DOHH2 (cell line): ENCODE measurements around the gene UNC5B.

Source experiments
- H3F3A ChIP-seq: fragments of 200-600 bp; sonication (generic), shearing (Covaris generic); 2 replicates; pipeline ENCODE4 v1.6.0; 2016; ENCODE audit warnings: antibody characterized with exemption, mild to moderate bottlenecking; ENCODE audit not compliant: control insufficient read depth, insufficient read depth
- H3K27ac ChIP-seq: fragments of 200-600 bp; sonication (generic); 2 replicates; pipeline ENCODE4 v1.5.1; 2014; ENCODE audit warnings: low read depth, mild to moderate bottlenecking, low read length, moderate library complexity
- H3K27me3 ChIP-seq: fragments of 200-600 bp; sonication (generic); 2 replicates; pipeline ENCODE4 v1.6.1; 2014; ENCODE audit warnings: mild to moderate bottlenecking, low read length, mixed read lengths; ENCODE audit not compliant: control insufficient read depth
- H3K36me3 ChIP-seq: fragments of 200-600 bp; sonication (generic); 2 replicates; pipeline ENCODE4 v1.6.1; 2014; ENCODE audit warnings: mild to moderate bottlenecking, low read length, moderate library complexity, mixed read lengths; ENCODE audit not compliant: control insufficient read depth
- H3K4me1 ChIP-seq: fragments of 200-600 bp; sonication (generic); 2 replicates; pipeline ENCODE4 v1.6.1; 2014; ENCODE audit warnings: mild to moderate bottlenecking, low read length, mixed read lengths; ENCODE audit not compliant: control insufficient read depth
- H3K4me2 ChIP-seq: fragments of 200-600 bp; sonication (generic); 2 replicates; pipeline ENCODE4 v1.6.0; 2014; ENCODE audit warnings: mild to moderate bottlenecking, low read length, moderate library complexity
- H3K4me3 ChIP-seq: fragments of 200-600 bp; sonication (generic); 2 replicates; pipeline ENCODE4 v1.5.1; 2014; ENCODE audit warnings: mild to moderate bottlenecking, low read length, mixed read lengths
- H3K79me2 ChIP-seq: fragments of 200-600 bp; sonication (generic); 2 replicates; pipeline ENCODE4 v1.6.1; 2014; ENCODE audit warnings: mild to moderate bottlenecking, low read length, mixed read lengths; ENCODE audit not compliant: control insufficient read depth
- H3K9me2 ChIP-seq: fragments of 200-600 bp; sonication (generic); replicated peaks from 2 replicates; pipeline ENCODE4 v1.6.1; 2014; ENCODE audit warnings: mild to moderate bottlenecking, low read length, mixed read lengths; ENCODE audit not compliant: control insufficient read depth
- H3K9me3 ChIP-seq: fragments of 200-600 bp; sonication (generic); 2 replicates; pipeline ENCODE4 v1.6.1; 2014; ENCODE audit warnings: antibody characterized with exemption, low read length, mixed read lengths; ENCODE audit not compliant: control insufficient read depth, insufficient read depth
- H4K20me1 ChIP-seq: fragments of 200-600 bp; sonication (generic); 2 replicates; pipeline ENCODE4 v1.6.0; 2014; ENCODE audit warnings: low read depth, mild to moderate bottlenecking, antibody characterized with exemption, low read length, moderate library complexity; ENCODE audit not compliant: control insufficient read depth, insufficient read depth
- CTCF ChIP-seq: fragments of 200-600 bp; sonication (generic); IDR thresholded peaks from one replicate; pipeline ENCODE4 v1.5.1; 2014; ENCODE audit warnings: antibody characterized with exemption, mild to moderate bottlenecking, low read depth, low read length; ENCODE audit not compliant: poor library complexity, severe bottlenecking
- EZH2phosphoT487 ChIP-seq: fragments of 200-600 bp; sonication (generic); IDR thresholded peaks from 2 replicates; pipeline ENCODE4 v1.6.1; 2017; ENCODE audit warnings: borderline replicate concordance, mild to moderate bottlenecking, antibody characterized with exemption, low read length, moderate library complexity, mixed read lengths

Gene UNC5B

DNA sequence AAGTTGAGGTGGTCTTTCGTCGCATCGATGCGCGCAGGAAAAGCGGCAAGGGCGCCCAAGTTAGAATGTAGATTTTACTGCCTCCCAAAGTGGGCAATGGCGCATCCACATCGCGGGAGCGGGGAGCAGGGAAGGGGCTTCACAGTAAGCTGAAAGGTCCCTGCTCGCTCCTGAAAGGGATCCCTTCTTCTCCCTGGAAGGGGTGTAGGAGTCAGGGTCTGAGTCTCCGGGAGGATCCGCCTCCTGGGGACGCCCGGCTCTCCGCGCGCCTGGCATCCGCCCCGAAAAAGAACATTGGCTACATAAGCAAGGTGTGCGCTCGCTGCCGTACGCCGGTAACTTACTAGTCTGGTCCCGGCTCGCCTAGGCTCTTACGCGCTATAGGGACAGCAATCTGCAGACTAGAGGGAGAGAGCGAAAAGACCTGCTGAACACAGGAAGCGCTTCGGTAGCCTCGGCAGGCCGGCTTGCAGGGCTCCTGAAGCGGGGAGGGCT is 804 bp downstream of the UNC5B start:
- Histone ChIP-seq H4K20me1 (0 out of 2 replicates have a peak, but pooled peaks cover 6% of the 10 kb centered on the region), H3K4me3 (no peak overlapping the region), H3K27ac (no peak overlapping the region), H3K9me3 (no peaks in the 10 kb centered on the region), H3K4me2 (peak overlapping the region; percentile 19; the same call in 1 of the 2 replicates), H3K4me1 (peaks cover 3% of the 10 kb centered on the region; the same call in 1 of the 2 replicates), H3K27me3 (peaks cover 61% of the 10 kb centered on the region), H3K9me2 (no peaks in the 10 kb centered on the region), H3F3A (no peaks in the 10 kb centered on the region), H3K36me3 (no peaks in the 10 kb centered on the region), H3K79me2 (no peaks in the 10 kb centered on the region)
- TF ChIP-seq CTCF (no peak), EZH2phosphoT487 (peak; percentile 70; the same call in 1 of the 2 replicates)

DNA sequence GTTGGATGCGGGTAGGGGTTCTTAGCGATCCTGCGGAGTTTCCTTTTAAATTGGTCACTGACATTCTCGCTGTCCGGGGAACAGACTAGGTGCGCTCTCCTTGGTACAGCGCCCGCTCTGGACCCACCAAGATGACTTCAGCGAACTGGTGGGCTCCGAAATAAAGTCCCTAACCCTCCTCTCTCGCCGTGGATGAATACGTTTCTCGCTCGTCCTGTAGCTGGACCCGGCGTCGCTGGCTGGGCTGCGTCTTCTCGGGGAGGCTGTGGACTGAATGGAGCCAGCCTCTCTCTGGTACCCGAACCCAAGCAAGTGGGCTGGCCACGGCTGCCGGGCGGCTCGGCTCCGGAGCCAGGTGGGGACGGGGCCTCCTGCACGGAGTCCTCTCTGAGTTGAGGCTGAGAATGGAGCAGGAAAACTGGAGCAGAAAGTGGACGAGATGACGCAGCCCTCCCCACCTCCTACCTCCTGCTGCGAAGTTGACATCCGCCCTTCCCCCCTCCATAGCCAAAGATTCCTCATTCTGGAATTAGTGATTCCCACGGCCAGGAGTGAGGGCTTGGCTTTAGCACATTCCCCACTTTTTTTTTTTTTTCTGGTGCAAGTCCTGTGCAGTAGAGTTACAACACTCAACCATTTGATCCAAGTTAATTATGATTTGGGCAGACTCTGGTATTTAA is 1.5 kb downstream of the UNC5B start:
- 0 out of 2 replicates have a peak, but pooled peaks cover 6% of the 10 kb centered on the region for H4K20me1 ChIP-seq
- peaks cover 3% of the 10 kb centered on the region; the same call in 1 of the 2 replicates for H3K4me1 ChIP-seq
- no peaks in the 10 kb centered on the region for H3K36me3 ChIP-seq
- no peak overlapping the region for H3K4me2 ChIP-seq
- H3K9me3 ChIP-seq, result no peaks in the 10 kb centered on the region
- H3K79me2 ChIP-seq, result no peaks in the 10 kb centered on the region
- no peak overlapping the region for H3K27ac ChIP-seq
- H3K4me3 ChIP-seq, result no peak overlapping the region
- TF ChIP-seq EZH2phosphoT487 (no peak), CTCF (no peak)
- H3K9me2 ChIP-seq, result no peaks in the 10 kb centered on the region
- H3F3A ChIP-seq, result no peaks in the 10 kb centered on the region
- H3K27me3 ChIP-seq, result peaks cover 67% of the 10 kb centered on the region

GRCh38 chr10:71214641-71215559 is 2.5 kb downstream of the UNC5B start:
- H3F3A ChIP-seq, result no peaks in the 10 kb centered on the region
- H3K27me3 ChIP-seq, result peaks cover 60% of the 10 kb centered on the region
- H3K9me3 ChIP-seq, result no peaks in the 10 kb centered on the region
- no peaks in the 10 kb centered on the region for H3K9me2 ChIP-seq
- H4K20me1 ChIP-seq, result 0 out of 2 replicates have a peak, but pooled peaks cover 6% of the 10 kb centered on the region
- no peaks in the 10 kb centered on the region for H3K79me2 ChIP-seq
- no peak overlapping the region for H3K4me2 ChIP-seq
- H3K36me3 ChIP-seq, result no peaks in the 10 kb centered on the region
- no peak overlapping the region for H3K27ac ChIP-seq
- H3K4me1 ChIP-seq, result peaks cover 3% of the 10 kb centered on the region; the same call in 1 of the 2 replicates
- H3K4me3 ChIP-seq, result no peak overlapping the region
- no peak for TF ChIP-seq CTCF
- no peak for TF ChIP-seq EZH2phosphoT487
